Measurements from ENCODE around the gene NPC2.
"Not testable (repeated sequence)": the region's sequence is repeated elsewhere in the genome, so short reads cannot be mapped to it uniquely, and the experiment has no call there.

NPC2 gene

GRCh38 chr14:74464785-74465184 is 28.3 kb downstream of the NPC2 start:
- DNase-seq = no peak

GRCh38 chr14:74463697-74464096 is 29.4 kb downstream of the NPC2 start:
- DNase-seq = no peak

GRCh38 chr14:74462993-74463392 is 30.1 kb downstream of the NPC2 start:
- no peak for DNase-seq

GRCh38 chr14:74459976-74460375 is 33.1 kb downstream of the NPC2 start:
- DNase-seq = no peak

- DNase-seq = peak; percentile 20
Measured at GRCh38 chr14:74459289-74459946, 33.7 kb downstream of the NPC2 start.

GRCh38 chr14:74457565-74457895 is 35.6 kb downstream of the NPC2 start:
- DNase-seq = no peak

GRCh38 chr14:74456684-74457564 is 36.2 kb downstream of the NPC2 start:
- no peak for DNase-seq

- DNase-seq = not testable (repeated sequence)
Measured at GRCh38 chr14:74454397-74454796, 38.7 kb downstream of the NPC2 start.

- no peak for DNase-seq
Measured at GRCh38 chr14:74444866-74445265, 48.2 kb downstream of the NPC2 start.

- DNase-seq = no peak
Measured at GRCh38 chr14:74442757-74443156, 50.3 kb downstream of the NPC2 start.

- DNase-seq = no peak
Measured at GRCh38 chr14:74441113-74441512, 52.0 kb downstream of the NPC2 start.

- no peak for DNase-seq
Measured at GRCh38 chr14:74438351-74438915, 54.7 kb downstream of the NPC2 start.

- DNase-seq = no peak
Measured at GRCh38 chr14:74437496-74438053, 55.5 kb downstream of the NPC2 start.

- DNase-seq = no peak
Measured at GRCh38 chr14:74434294-74434693, 58.8 kb downstream of the NPC2 start.

- DNase-seq = no peak
Measured at GRCh38 chr14:74429991-74430390, 63.1 kb downstream of the NPC2 start.

Measured in amniotic stem cell (primary cell).